Peyer's patch (tissue), 4 donors: Measurements from ENCODE around the gene CTDNEP1.
A peak's percentile ranks its signal among the peaks of the same experiment; 100 is the strongest.

ENCODE experiments used
- POLR2A ChIP-seq, 2 donors: fragments of 450-650 bp; IDR thresholded peaks; one replicate each; pipeline ENCODE4 v1.5.1; 2017; ENCODE audit warnings: antibody characterized with exemption in 2 of 2, mild to moderate bottlenecking in 2 of 2, moderate library complexity in 2 of 2
- TF ChIP-seq, protein P1 (sequence below), 6 experiments: fragments of 450-650 bp in 4 of 6; fragments of 200-600 bp in 2 of 6; sonication (generic) in 1 of 6; IDR thresholded peaks; one replicate each; pipeline ENCODE4 v1.5.1; 2017 to 2019; ENCODE audit warnings: antibody characterized with exemption in 6 of 6, mild to moderate bottlenecking in 3 of 6, moderate library complexity in 1 of 6

DNA sequence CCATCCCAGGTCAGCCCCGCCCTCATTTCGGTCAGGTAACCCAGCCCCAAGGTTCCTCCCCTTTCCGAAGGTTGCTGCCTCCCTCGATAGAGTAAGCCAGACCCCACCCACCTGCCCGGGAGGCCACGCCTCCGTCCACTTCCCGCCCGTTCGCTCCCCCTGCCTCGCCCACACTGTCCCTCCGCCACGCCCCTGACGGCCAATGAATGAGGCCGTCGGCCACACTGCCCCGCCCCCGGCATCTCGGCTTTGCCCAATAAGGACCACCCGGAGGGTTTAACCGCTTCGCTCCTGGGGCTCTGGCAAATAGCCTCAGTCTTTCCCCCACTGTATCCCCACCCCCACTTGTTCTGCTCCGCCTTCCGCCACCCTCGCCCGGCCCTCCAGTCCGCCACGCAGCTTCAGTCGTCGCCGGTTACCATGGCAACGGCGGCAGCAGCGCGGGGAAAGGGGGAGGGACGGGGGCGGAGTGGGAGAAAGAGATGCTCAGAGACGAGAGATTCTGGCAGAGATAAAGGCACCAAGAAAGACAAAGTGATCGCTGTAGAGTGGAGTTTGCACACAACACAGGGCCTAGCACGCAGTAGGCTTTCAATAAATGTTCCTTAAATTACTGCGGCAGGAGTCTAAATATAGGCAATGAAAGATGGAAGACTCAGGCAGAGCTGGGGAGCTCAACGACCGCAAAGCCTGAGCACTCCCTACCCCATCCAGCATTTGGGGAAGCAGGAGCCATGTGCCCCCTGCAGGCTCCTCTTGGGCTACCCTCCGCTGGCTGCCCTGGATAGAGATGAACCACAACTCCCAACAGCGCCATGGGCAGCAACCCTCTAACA is 37.0 kb downstream of the CTDNEP1 start:
- TF ChIP-seq, protein P1, sequence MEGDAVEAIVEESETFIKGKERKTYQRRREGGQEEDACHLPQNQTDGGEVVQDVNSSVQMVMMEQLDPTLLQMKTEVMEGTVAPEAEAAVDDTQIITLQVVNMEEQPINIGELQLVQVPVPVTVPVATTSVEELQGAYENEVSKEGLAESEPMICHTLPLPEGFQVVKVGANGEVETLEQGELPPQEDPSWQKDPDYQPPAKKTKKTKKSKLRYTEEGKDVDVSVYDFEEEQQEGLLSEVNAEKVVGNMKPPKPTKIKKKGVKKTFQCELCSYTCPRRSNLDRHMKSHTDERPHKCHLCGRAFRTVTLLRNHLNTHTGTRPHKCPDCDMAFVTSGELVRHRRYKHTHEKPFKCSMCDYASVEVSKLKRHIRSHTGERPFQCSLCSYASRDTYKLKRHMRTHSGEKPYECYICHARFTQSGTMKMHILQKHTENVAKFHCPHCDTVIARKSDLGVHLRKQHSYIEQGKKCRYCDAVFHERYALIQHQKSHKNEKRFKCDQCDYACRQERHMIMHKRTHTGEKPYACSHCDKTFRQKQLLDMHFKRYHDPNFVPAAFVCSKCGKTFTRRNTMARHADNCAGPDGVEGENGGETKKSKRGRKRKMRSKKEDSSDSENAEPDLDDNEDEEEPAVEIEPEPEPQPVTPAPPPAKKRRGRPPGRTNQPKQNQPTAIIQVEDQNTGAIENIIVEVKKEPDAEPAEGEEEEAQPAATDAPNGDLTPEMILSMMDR (IDR thresholded peaks at IDR 0.05) = peak in 5 of 6 experiments; percentile 15 to 57 (median 36)
- TF ChIP-seq POLR2A (IDR thresholded peaks at IDR 0.05) = no peak
